GM08714 (cell line): ENCODE data around the gene UNC80.

ENCODE experiments used
- H3K4me3 ChIP-seq: fragments of 200-500 bp; sonication (Bioruptor generic); 2 replicates; pipeline ENCODE4 v1.5.1; 2014; ENCODE audit warnings: mild to moderate bottlenecking, low read length, inconsistent platforms
- ZNF274 ChIP-seq: IDR thresholded peaks from 2 replicates; pipeline ENCODE4 v1.6.1; 2012; ENCODE audit warnings: mild to moderate bottlenecking, low read depth, low read length

UNC80 gene, protein sequence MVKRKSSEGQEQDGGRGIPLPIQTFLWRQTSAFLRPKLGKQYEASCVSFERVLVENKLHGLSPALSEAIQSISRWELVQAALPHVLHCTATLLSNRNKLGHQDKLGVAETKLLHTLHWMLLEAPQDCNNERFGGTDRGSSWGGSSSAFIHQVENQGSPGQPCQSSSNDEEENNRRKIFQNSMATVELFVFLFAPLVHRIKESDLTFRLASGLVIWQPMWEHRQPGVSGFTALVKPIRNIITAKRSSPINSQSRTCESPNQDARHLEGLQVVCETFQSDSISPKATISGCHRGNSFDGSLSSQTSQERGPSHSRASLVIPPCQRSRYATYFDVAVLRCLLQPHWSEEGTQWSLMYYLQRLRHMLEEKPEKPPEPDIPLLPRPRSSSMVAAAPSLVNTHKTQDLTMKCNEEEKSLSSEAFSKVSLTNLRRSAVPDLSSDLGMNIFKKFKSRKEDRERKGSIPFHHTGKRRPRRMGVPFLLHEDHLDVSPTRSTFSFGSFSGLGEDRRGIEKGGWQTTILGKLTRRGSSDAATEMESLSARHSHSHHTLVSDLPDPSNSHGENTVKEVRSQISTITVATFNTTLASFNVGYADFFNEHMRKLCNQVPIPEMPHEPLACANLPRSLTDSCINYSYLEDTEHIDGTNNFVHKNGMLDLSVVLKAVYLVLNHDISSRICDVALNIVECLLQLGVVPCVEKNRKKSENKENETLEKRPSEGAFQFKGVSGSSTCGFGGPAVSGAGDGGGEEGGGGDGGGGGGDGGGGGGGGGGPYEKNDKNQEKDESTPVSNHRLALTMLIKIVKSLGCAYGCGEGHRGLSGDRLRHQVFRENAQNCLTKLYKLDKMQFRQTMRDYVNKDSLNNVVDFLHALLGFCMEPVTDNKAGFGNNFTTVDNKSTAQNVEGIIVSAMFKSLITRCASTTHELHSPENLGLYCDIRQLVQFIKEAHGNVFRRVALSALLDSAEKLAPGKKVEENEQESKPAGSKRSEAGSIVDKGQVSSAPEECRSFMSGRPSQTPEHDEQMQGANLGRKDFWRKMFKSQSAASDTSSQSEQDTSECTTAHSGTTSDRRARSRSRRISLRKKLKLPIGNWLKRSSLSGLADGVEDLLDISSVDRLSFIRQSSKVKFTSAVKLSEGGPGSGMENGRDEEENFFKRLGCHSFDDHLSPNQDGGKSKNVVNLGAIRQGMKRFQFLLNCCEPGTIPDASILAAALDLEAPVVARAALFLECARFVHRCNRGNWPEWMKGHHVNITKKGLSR (N-terminal part only)

DNA sequence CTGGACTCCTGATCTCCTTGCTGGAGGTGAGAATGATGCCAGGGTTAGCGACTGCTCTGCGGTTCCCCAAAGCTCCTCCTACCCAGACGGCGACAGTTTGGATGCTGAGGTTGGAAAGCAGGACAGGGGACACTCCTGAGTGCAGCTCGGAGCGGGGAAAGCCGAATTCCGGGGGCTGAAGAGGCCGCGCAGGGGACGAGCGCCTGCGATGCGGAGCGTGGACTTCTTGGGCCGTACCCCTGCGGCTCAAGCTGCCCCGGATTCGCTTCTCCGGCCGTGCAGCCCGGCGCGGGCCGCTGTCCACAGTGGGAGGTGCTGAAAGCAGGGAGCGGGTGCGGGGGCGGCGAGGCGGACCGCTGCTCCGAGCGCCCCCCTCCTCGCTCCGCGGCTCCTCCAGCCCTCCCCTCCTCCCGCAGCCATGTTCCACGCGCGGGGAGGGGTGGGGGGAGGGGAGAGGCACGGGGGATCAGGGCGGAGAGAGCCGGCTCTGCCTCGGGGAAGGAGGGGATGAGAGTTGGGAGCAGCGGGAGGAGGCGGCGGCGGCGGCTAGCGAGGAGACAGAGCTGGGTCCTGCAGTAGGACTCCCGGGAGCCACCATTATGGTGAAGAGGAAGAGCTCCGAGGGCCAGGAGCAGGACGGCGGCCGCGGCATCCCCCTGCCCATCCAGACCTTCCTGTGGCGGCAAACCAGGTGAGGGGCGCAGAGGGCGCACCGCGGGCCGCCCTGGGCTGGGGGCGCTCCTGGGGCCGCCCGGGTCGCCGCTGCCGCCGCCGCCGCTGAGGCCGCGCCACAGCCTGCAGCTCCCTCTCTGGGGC lies at the start of gene UNC80:
UNC80 (plus strand) TSS at position 359 of the 816 bp plus-strand sequence; CDS start at position 600, 241 bp downstream.
- TF ChIP-seq ZNF274 = no peak
- no peak within 1 kb of the TSS for H3K4me3 ChIP-seq

DNA sequence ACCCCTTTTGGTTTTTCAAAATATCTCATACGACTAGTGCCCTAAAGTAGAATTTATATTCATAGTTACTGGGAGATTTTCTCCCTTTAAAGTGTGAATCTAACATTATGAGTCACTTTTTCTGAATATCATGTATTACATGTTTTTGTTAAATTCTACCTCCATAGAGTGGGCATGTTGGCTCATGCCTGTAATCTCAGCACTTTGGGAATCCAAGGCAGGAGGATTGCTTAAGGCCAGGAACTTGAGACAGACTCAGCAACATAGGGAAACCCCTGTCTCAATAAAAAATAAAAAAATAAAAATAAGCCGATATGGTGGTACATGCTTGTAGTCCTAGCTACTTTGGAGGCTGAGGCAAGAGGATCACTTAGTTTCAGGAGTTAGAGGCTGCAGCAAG lies 45.3 kb upstream of the UNC80 start:
- TF ChIP-seq ZNF274 = no peak
- no peak overlapping the region for H3K4me3 ChIP-seq

- no peak for TF ChIP-seq ZNF274
- H3K4me3 ChIP-seq = no peak overlapping the region
Observed at GRCh38 chr2:209727077-209727476, 44.6 kb upstream of the UNC80 start.

DNA sequence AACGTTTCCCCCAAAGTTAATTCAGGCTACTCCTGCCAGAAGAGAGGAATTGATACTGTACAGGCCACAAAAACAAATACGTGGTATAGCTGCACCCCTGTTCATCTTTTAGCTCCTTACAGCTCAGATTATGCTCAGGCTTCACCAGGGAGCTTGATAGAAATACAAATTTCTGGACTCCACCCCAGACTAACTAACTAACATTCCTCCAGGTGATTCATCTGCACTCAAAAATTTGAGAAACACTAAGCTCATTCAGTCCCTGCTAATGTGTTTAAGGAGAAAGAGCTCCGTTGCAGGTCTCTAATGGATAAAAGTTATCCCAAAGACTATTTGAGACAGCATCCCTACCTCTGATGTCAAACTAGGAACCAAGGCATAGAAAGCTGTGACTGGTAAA lies 36.8 kb upstream of the UNC80 start:
- TF ChIP-seq ZNF274 = no peak
- no peak overlapping the region for H3K4me3 ChIP-seq

DNA sequence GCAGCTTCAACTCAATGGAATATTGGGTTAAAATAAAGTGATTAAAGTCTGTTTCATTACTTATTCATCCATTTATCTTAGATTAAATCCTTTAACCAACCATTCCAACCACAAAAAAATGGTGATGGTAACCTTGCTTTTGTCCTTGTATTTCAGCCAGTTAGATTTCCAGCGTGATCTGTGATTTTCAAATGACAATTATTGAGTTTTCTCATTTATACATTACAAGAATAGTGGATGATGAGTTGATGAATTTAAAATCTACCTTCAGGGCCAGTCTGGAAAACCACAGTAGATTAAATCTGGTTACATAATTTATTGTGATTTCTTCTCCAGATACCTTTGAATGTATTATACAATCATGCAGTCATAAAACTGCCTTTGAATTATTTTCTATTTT lies 29.7 kb upstream of the UNC80 start:
- no peak for TF ChIP-seq ZNF274
- no peak overlapping the region for H3K4me3 ChIP-seq

DNA sequence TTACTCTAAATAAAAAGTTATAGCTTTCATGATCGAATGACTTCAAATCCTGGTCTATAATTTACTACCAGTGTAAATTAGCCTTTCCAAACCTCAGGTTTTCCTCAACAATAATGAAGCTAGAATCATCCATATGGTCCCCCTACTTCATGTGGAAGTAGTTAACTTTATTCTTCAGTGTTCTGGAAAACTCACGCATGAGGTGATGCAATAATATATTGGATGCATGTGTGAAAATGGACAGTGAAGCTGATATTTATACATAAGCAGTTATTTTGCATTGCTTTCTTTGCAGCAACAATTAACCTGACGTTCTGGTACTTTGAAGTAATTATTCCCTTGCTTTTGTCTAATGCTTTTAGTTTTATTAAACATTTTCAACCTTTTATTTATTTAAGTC lies 18.6 kb upstream of the UNC80 start:
- TF ChIP-seq ZNF274 = no peak
- H3K4me3 ChIP-seq = no peak overlapping the region

DNA sequence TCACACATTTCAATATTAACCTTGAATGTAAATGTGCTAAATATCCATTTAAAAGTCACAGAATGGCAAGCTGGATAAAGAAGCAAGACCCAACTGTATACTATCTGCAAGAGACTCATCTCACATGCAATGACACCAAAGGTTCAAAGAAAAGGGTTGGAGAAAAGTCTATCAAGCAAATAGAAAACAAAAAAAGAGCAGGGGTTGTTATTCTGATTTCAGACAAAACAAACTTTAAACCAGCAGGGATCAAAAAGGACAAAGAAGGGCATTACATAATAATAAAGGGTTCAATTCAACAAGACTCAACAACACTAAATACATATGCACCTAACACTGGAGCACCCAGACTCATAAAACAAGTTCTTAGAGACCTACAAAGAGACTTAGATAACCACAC lies 14.5 kb upstream of the UNC80 start:
- TF ChIP-seq ZNF274 = no peak
- H3K4me3 ChIP-seq = no peak overlapping the region

- H3K4me3 ChIP-seq = no peak overlapping the region
- TF ChIP-seq ZNF274 = no peak
Observed at GRCh38 chr2:209761566-209761965, 10.1 kb upstream of the UNC80 start.

GRCh38 chr2:209762563-209762962 lies 9.1 kb upstream of the UNC80 start:
- no peak for TF ChIP-seq ZNF274
- H3K4me3 ChIP-seq = no peak overlapping the region

GRCh38 chr2:209763106-209763505 lies 8.5 kb upstream of the UNC80 start:
- no peak overlapping the region for H3K4me3 ChIP-seq
- TF ChIP-seq ZNF274 = no peak

DNA sequence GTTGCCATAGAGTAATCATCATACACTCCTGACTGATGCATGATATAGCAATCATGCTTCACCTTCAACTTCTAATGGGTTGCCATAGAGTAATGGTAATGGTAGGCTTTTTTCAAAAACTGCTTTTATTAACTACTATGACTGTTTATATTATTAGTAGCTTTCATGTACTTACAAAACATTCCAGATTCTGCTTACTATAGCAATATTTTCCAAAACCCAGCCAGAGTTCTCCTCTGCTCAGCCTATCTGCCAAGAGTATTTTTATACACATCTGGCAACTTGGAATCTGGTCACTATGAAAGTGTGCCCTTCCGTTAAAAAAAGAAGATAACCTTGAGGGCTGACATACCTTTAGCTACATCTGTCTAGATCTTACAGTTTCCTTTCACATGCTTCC lies 5.0 kb upstream of the UNC80 start:
- no peak overlapping the region for H3K4me3 ChIP-seq
- no peak for TF ChIP-seq ZNF274

DNA sequence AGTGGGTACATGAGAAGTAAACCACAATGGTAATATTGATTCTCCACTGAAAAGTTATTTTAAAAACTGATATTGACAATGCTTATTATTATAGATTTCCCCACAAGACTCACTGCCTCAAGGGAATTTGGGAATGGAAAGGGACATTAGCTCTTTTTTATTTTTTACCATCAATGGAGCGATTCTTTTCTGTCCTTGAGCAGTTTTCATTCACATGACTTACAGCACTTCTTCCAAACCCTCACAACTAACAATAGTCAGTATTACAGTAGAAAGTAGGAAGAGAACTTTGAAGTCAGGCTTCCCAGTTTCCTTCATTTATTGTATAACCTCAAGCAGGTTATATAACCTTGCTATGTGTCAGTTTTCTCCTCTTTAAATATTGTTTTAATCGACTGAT lies 4.3 kb upstream of the UNC80 start:
- H3K4me3 ChIP-seq = no peak overlapping the region
- TF ChIP-seq ZNF274 = no peak

DNA sequence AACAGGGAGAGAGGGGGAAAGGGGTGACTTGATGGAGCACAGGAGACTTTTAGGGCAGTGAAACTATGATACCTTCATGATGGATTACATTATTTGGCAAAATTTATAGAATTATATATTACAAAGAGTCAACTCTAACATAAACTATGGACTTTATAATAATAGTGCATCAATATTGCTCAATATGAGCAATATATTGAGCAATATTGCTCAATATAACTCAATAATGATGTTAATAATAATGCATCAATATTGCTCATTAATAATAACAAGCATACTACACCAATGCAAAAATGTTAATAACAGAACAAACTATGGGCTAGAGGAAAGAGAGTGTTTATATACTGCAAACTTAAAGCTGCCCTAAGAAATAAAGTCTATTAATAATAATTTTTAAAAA lies 3.1 kb upstream of the UNC80 start:
- no peak overlapping the region for H3K4me3 ChIP-seq
- no peak for TF ChIP-seq ZNF274
